ENCODE results near the gene FAM98A.

The FAM98A gene

GRCh38 chr2:33599175-33599942, at the start of gene FAM98A:
Gene FAM98A, minus strand, starts transcription at chr2:33599299. Its CDS starts 78 bp downstream, at chr2:33599221.
- peak; percentile 89 for DNase-seq

- no peak for DNase-seq
Observed at GRCh38 chr2:33645861-33646260, 46.8 kb upstream of the FAM98A start.

- DNase-seq = no peak
Observed at GRCh38 chr2:33644215-33644614, 45.1 kb upstream of the FAM98A start.

- DNase-seq = no peak
Observed at GRCh38 chr2:33636001-33636400, 36.9 kb upstream of the FAM98A start.

GRCh38 chr2:33634261-33634910, 35.3 kb upstream of the FAM98A start:
- no peak for DNase-seq

GRCh38 chr2:33633315-33633714, 34.2 kb upstream of the FAM98A start:
- no peak for DNase-seq

GRCh38 chr2:33632831-33633230, 33.7 kb upstream of the FAM98A start:
- DNase-seq = no peak

- DNase-seq = no peak
Observed at GRCh38 chr2:33628031-33628827, 29.1 kb upstream of the FAM98A start.

- no peak for DNase-seq
Observed at GRCh38 chr2:33619028-33619427, 19.9 kb upstream of the FAM98A start.

- DNase-seq = no peak
Observed at GRCh38 chr2:33617989-33618388, 18.9 kb upstream of the FAM98A start.

- DNase-seq = no peak
Observed at GRCh38 chr2:33617401-33617800, 18.3 kb upstream of the FAM98A start.

- no peak for DNase-seq
Observed at GRCh38 chr2:33616873-33617272, 17.8 kb upstream of the FAM98A start.

GRCh38 chr2:33614190-33614589, 15.1 kb upstream of the FAM98A start:
- DNase-seq = no peak

- DNase-seq = no peak
Observed at GRCh38 chr2:33607905-33608304, 8.8 kb upstream of the FAM98A start.

GRCh38 chr2:33607251-33607721, 8.2 kb upstream of the FAM98A start:
- no peak for DNase-seq

- DNase-seq = no peak
Observed at GRCh38 chr2:33606622-33607021, 7.5 kb upstream of the FAM98A start.

GRCh38 chr2:33606100-33606499, 7.0 kb upstream of the FAM98A start:
- DNase-seq = no peak

GRCh38 chr2:33605056-33605455, 6.0 kb upstream of the FAM98A start:
- DNase-seq = no peak

GRCh38 chr2:33603416-33603815, 4.3 kb upstream of the FAM98A start:
- no peak for DNase-seq

- DNase-seq = no peak
Observed at GRCh38 chr2:33602201-33602830, 3.2 kb upstream of the FAM98A start.

GRCh38 chr2:33599943-33600192, 769 bp upstream of the FAM98A start:
- DNase-seq = no peak

GRCh38 chr2:33598561-33599174, 431 bp downstream of the FAM98A start:
- DNase-seq = no peak

GRCh38 chr2:33597026-33597425, 2.1 kb downstream of the FAM98A start:
- DNase-seq = no peak
